Esophagus (tissue), 2 donors: ENCODE measurements around the gene PITPNM1. TPM values are rescaled to one million over a fixed set of nuclear protein-coding genes. Genes with fewer than 3 reads are reported as not detected.

Source experiments
- H3K27ac ChIP-seq, 2 donors: one replicate each; pipeline ENCODE4 v1.5.1; 2013; ENCODE audit warnings: low read depth in 2 of 2, mild to moderate bottlenecking in 2 of 2, inconsistent platforms in 1 of 2, low read length in 1 of 2, moderate library complexity in 1 of 2
- H3K27me3 ChIP-seq, 2 donors: one replicate each; pipeline ENCODE4 v1.6.1; 2013; ENCODE audit warnings: low read length in 2 of 2, control low read depth in 1 of 2, mild to moderate bottlenecking in 1 of 2; ENCODE audit not compliant: insufficient read depth in 2 of 2, control insufficient read depth in 1 of 2
- H3K36me3 ChIP-seq, 2 donors: one replicate each; pipeline ENCODE4 v1.6.1; 2013; ENCODE audit warnings: low read length in 1 of 2; ENCODE audit not compliant: control insufficient read depth in 2 of 2, insufficient read depth in 2 of 2
- H3K4me1 ChIP-seq, 2 donors: one replicate each; pipeline ENCODE4 v1.6.1; 2013; ENCODE audit warnings: low read length in 1 of 2; ENCODE audit not compliant: control insufficient read depth in 2 of 2, insufficient read depth in 2 of 2
- H3K4me3 ChIP-seq, 2 donors: one replicate each; pipeline ENCODE4 v1.5.1; 2013; ENCODE audit warnings: low read length in 2 of 2, mild to moderate bottlenecking in 2 of 2, low read depth in 1 of 2, moderate library complexity in 1 of 2
- H3K9me3 ChIP-seq, 2 donors: one replicate each; pipeline ENCODE4 v1.6.1; 2013; ENCODE audit warnings: mild to moderate bottlenecking in 2 of 2, low read depth in 1 of 2, low read length in 1 of 2, moderate library complexity in 1 of 2; ENCODE audit not compliant: control insufficient read depth in 2 of 2, insufficient read depth in 1 of 2
- WGBS, 2 donors: extraction: QIAGEN DNeasy Blood & Tissue Kit; methylation state at CpG; one replicate each; pipeline ENCODE4 v1.1.7; 2013; 5-methylcytosine and 5-hydroxymethylcytosine counted together
- polyA plus RNA-seq, 2 donors: library from polyadenylated mRNA; stranded (reverse); fragments of 200-250 nt; gene quantifications; one replicate each; pipeline ENCODE4 v1.2.3, GENCODE V29; 2013
- donor health status: healthy with polysubstance abuse.
- donor health status: Bipolar disorder and iron deficiency.

Gene PITPNM1
- polyA plus RNA-seq, 2 donors: 18.2 to 29.3 TPM

GRCh38 chr11:67541198-67541597 lies 36.0 kb upstream of the PITPNM1 start:
- Histone ChIP-seq H3K27me3 (no peaks in the 10 kb centered on the region), H3K4me3 (no peak overlapping the region), H3K27ac (no peak overlapping the region), H3K36me3 (no peaks in the 10 kb centered on the region), H3K4me1 (peaks cover 0 to 6% of the 10 kb centered on the region in 2 donors), H3K9me3 (no peaks in the 10 kb centered on the region)
- 84 to 85% methylated on average over 6 of the region's 6 CpGs for WGBS, 2 donors

- WGBS, 2 donors: 83 to 85% methylated on average over 4 of the region's 4 CpGs
Measured at GRCh38 chr11:67539550-67539949, 34.4 kb upstream of the PITPNM1 start.

GRCh38 chr11:67538823-67539505 lies 33.8 kb upstream of the PITPNM1 start:
- H3K36me3 ChIP-seq: no peaks in the 10 kb centered on the region
- H3K4me1 ChIP-seq: peaks cover 0 to 3% of the 10 kb centered on the region in 2 donors
- no peak overlapping the region for H3K4me3 ChIP-seq
- peaks cover 0 to 3% of the 10 kb centered on the region in 2 donors for H3K9me3 ChIP-seq
- H3K27ac ChIP-seq: no peak overlapping the region
- H3K27me3 ChIP-seq: no peaks in the 10 kb centered on the region
- 88 to 89% methylated on average over 10 of the region's 10 CpGs for WGBS, 2 donors

More at GRCh38 chr11:67539550-67539949, 34.4 kb upstream of the PITPNM1 start:
- H3K9me3 ChIP-seq: peaks cover 0 to 3% of the 10 kb centered on the region in 2 donors
- no peak overlapping the region for H3K4me3 ChIP-seq
- H3K27ac ChIP-seq: no peak overlapping the region
- peaks cover 0 to 3% of the 10 kb centered on the region in 2 donors for H3K4me1 ChIP-seq
- H3K36me3 ChIP-seq: no peaks in the 10 kb centered on the region
- no peaks in the 10 kb centered on the region for H3K27me3 ChIP-seq

- H3K27ac ChIP-seq: no peak overlapping the region
- H3K4me1 ChIP-seq: peaks cover 0 to 3% of the 10 kb centered on the region in 2 donors
- no peaks in the 10 kb centered on the region for H3K36me3 ChIP-seq
- 69 to 72% methylated on average over 6 of the region's 6 CpGs for WGBS, 2 donors
- H3K27me3 ChIP-seq: no peaks in the 10 kb centered on the region
- no peak overlapping the region for H3K4me3 ChIP-seq
- peaks cover 0 to 7% of the 10 kb centered on the region in 2 donors for H3K9me3 ChIP-seq
Measured at GRCh38 chr11:67538306-67538705, 33.1 kb upstream of the PITPNM1 start.

GRCh38 chr11:67535561-67535960 lies 30.4 kb upstream of the PITPNM1 start:
- H3K27ac ChIP-seq: no peak overlapping the region

GRCh38 chr11:67534070-67534679 lies 29.0 kb upstream of the PITPNM1 start:
- peaks cover 0 to 2% of the 10 kb centered on the region in 2 donors for H3K4me1 ChIP-seq
- peaks cover 0 to 7% of the 10 kb centered on the region in 2 donors for H3K9me3 ChIP-seq
- no peaks in the 10 kb centered on the region for H3K27me3 ChIP-seq
- WGBS, 2 donors: 29 to 31% methylated on average over 4 of the region's 4 CpGs
- no peaks in the 10 kb centered on the region for H3K36me3 ChIP-seq
- H3K27ac ChIP-seq: no peak overlapping the region
- H3K4me3 ChIP-seq: no peak overlapping the region

More at GRCh38 chr11:67535561-67535960, 30.4 kb upstream of the PITPNM1 start:
- peaks cover 0 to 3% of the 10 kb centered on the region in 2 donors for H3K4me1 ChIP-seq
- no peaks in the 10 kb centered on the region for H3K27me3 ChIP-seq
- no peak overlapping the region for H3K4me3 ChIP-seq
- peaks cover 0 to 7% of the 10 kb centered on the region in 2 donors for H3K9me3 ChIP-seq
- no peaks in the 10 kb centered on the region for H3K36me3 ChIP-seq
- 73 to 78% methylated on average over 1 of the region's 1 CpG for WGBS, 2 donors

- H3K9me3 ChIP-seq: peaks cover 0 to 7% of the 10 kb centered on the region in 2 donors
- H3K27me3 ChIP-seq: no peaks in the 10 kb centered on the region
- H3K27ac ChIP-seq: no peak overlapping the region
- no peaks in the 10 kb centered on the region for H3K36me3 ChIP-seq
- no peaks in the 10 kb centered on the region for H3K4me1 ChIP-seq
- WGBS, 2 donors: 63 to 72% methylated on average over 2 of the region's 2 CpGs
- no peak overlapping the region for H3K4me3 ChIP-seq
Measured at GRCh38 chr11:67532889-67533288, 27.7 kb upstream of the PITPNM1 start.

GRCh38 chr11:67530282-67530592 lies 25.1 kb upstream of the PITPNM1 start:
- no peak overlapping the region for H3K4me3 ChIP-seq
- no peaks in the 10 kb centered on the region for H3K4me1 ChIP-seq
- H3K27ac ChIP-seq: no peak overlapping the region
- H3K9me3 ChIP-seq: peaks cover 0 to 7% of the 10 kb centered on the region in 2 donors
- no peaks in the 10 kb centered on the region for H3K27me3 ChIP-seq
- no peaks in the 10 kb centered on the region for H3K36me3 ChIP-seq
- 84 to 90% methylated on average over 5 of the region's 5 CpGs for WGBS, 2 donors

GRCh38 chr11:67528376-67528775 lies 23.2 kb upstream of the PITPNM1 start:
- no peak overlapping the region for H3K27ac ChIP-seq
- no peaks in the 10 kb centered on the region for H3K36me3 ChIP-seq
- 91 to 95% methylated on average over 4 of the region's 4 CpGs for WGBS, 2 donors
- H3K4me3 ChIP-seq: no peak overlapping the region
- peaks cover 0 to under 1% of the 10 kb centered on the region in 2 donors for H3K9me3 ChIP-seq
- H3K27me3 ChIP-seq: no peaks in the 10 kb centered on the region
- H3K4me1 ChIP-seq: no peaks in the 10 kb centered on the region
